ENCODE measurements around the gene NOL7. TPM values are rescaled to one million over a fixed set of nuclear protein-coding genes. Genes with fewer than 3 reads are reported as not detected.

The NOL7 gene
- total and polyA plus RNA-seq, 9 of the 15 experiments (the other 6 are each of a cell fraction or from before 2014, with no cell fraction given): 19.4 to 235 (median 157) TPM

DNA sequence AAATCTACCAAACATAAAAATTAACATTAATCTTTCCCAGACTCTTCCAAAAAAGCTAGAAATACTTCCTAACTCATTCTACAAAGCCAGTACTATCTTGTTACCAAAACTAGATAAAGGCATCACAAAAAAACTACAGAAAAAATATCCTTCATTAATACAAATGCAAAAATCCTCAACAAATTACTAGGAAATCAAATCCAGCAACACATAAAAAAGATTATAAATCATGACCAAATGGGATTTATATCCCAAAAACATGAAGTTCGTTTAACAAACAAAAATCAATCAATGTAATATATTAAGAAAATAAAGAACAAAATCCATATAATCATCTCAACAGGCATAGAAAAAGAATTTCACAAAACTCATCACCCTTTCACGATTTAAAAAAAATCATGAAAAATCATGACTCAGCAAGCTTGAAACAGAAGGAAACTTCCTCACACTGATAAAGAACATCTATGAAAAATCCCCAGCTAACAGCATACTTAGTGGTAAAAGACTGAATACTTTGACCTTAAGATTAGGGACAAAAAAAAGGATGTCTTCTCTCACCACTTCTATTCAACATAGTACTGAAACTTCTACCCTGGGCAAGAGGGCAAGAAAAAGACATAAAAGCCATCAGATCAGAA lies 53.3 kb downstream of the NOL7 start (continued):
- TF ChIP-seq, protein P1, sequence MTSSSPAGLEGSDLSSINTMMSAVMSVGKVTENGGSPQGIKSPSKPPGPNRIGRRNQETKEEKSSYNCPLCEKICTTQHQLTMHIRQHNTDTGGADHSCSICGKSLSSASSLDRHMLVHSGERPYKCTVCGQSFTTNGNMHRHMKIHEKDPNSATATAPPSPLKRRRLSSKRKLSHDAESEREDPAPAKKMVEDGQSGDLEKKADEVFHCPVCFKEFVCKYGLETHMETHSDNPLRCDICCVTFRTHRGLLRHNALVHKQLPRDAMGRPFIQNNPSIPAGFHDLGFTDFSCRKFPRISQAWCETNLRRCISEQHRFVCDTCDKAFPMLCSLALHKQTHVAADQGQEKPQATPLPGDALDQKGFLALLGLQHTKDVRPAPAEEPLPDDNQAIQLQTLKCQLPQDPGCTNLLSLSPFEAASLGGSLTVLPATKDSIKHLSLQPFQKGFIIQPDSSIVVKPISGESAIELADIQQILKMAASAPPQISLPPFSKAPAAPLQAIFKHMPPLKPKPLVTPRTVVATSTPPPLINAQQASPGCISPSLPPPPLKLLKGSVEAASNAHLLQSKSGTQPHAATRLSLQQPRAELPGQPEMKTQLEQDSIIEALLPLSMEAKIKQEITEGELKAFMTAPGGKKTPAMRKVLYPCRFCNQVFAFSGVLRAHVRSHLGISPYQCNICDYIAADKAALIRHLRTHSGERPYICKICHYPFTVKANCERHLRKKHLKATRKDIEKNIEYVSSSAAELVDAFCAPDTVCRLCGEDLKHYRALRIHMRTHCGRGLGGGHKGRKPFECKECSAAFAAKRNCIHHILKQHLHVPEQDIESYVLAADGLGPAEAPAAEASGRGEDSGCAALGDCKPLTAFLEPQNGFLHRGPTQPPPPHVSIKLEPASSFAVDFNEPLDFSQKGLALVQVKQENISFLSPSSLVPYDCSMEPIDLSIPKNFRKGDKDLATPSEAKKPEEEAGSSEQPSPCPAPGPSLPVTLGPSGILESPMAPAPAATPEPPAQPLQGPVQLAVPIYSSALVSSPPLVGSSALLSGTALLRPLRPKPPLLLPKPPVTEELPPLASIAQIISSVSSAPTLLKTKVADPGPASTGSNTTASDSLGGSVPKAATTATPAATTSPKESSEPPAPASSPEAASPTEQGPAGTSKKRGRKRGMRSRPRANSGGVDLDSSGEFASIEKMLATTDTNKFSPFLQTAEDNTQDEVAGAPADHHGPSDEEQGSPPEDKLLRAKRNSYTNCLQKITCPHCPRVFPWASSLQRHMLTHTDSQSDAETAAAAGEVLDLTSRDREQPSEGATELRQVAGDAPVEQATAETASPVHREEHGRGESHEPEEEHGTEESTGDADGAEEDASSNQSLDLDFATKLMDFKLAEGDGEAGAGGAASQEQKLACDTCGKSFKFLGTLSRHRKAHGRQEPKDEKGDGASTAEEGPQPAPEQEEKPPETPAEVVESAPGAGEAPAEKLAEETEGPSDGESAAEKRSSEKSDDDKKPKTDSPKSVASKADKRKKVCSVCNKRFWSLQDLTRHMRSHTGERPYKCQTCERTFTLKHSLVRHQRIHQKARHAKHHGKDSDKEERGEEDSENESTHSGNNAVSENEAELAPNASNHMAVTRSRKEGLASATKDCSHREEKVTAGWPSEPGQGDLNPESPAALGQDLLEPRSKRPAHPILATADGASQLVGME (CRISPR knock-in tag; IDR thresholded peaks at IDR 0.05): no peak
- no peak for TF ChIP-seq MCM3 (IDR thresholded peaks at IDR 0.05)
- no peak for TF ChIP-seq PML (IDR thresholded peaks at IDR 0.05; ENCODE audit: low read length)
- no peak for TF ChIP-seq ZBED1 (IDR thresholded peaks at IDR 0.05)
- TF ChIP-seq MAZ (CRISPR knock-in tag; conservative IDR thresholded peaks at IDR 0.05 in 1 of 2, IDR thresholded peaks at IDR 0.05 in 1 of 2): no peak
- TF ChIP-seq NR2C1 (IDR thresholded peaks at IDR 0.05): no peak
- peak; percentile 61 for TF ChIP-seq NR2C1 (tag; IDR thresholded peaks at IDR 0.05)
- TF ChIP-seq, protein P2, sequence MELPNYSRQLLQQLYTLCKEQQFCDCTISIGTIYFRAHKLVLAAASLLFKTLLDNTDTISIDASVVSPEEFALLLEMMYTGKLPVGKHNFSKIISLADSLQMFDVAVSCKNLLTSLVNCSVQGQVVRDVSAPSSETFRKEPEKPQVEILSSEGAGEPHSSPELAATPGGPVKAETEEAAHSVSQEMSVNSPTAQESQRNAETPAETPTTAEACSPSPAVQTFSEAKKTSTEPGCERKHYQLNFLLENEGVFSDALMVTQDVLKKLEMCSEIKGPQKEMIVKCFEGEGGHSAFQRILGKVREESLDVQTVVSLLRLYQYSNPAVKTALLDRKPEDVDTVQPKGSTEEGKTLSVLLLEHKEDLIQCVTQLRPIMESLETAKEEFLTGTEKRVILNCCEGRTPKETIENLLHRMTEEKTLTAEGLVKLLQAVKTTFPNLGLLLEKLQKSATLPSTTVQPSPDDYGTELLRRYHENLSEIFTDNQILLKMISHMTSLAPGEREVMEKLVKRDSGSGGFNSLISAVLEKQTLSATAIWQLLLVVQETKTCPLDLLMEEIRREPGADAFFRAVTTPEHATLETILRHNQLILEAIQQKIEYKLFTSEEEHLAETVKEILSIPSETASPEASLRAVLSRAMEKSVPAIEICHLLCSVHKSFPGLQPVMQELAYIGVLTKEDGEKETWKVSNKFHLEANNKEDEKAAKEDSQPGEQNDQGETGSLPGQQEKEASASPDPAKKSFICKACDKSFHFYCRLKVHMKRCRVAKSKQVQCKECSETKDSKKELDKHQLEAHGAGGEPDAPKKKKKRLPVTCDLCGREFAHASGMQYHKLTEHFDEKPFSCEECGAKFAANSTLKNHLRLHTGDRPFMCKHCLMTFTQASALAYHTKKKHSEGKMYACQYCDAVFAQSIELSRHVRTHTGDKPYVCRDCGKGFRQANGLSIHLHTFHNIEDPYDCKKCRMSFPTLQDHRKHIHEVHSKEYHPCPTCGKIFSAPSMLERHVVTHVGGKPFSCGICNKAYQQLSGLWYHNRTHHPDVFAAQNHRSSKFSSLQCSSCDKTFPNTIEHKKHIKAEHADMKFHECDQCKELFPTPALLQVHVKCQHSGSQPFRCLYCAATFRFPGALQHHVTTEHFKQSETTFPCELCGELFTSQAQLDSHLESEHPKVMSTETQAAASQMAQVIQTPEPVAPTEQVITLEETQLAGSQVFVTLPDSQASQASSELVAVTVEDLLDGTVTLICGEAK (IDR thresholded peaks at IDR 0.05): peak; percentile 50
- TF ChIP-seq, protein P2 (CRISPR knock-in tag; IDR thresholded peaks at IDR 0.05): no peak
- TF ChIP-seq, protein P3, sequence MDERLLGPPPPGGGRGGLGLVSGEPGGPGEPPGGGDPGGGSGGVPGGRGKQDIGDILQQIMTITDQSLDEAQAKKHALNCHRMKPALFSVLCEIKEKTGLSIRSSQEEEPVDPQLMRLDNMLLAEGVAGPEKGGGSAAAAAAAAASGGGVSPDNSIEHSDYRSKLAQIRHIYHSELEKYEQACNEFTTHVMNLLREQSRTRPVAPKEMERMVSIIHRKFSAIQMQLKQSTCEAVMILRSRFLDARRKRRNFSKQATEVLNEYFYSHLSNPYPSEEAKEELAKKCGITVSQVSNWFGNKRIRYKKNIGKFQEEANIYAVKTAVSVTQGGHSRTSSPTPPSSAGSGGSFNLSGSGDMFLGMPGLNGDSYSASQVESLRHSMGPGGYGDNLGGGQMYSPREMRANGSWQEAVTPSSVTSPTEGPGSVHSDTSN (CRISPR knock-in tag; IDR thresholded peaks at IDR 0.05; ENCODE audit: low read depth): no peak
- TF ChIP-seq, protein P3 (tag; conservative IDR thresholded peaks at IDR 0.05; ENCODE audit: low read depth): peak; percentile 81
